Measurements from ENCODE around the gene OR52E8. TPM values are rescaled to one million over a fixed set of nuclear protein-coding genes. Genes with fewer than 3 reads are reported as not detected.
A peak's percentile ranks its signal among the peaks of the same experiment; 100 is the strongest.

OR52E8 gene
- total RNA-seq, 2 donors from 2014 or later = not detected

GRCh38 chr11:5808500-5809121, 48.9 kb downstream of the OR52E8 start, which contains the start of gene OR52N2:
TSS of gene OR52N2 (plus strand) at chr11:5808924. CDS start at chr11:5820336, 11,412 bp downstream.
- Histone ChIP-seq H3K27me3 (no peaks in the 10 kb centered on the region), H3K27ac (no peak within 1 kb of the TSS), H3K9ac (ENCODE audit: low read depth in 2 of 2, low read length in 2 of 2) (peak within 1 kb of the TSS in 1 of 2 donors; percentile 24), H3K4me3 (peak within 1 kb of the TSS; percentile 39), H3K9me3 (no peaks in the 10 kb centered on the region), H3K4me1 (no peaks in the 10 kb centered on the region), H3K36me3 (no peaks in the 10 kb centered on the region)
- peak; percentile 75 for DNase-seq
- intact Hi-C loops (cut with DNase I) = loop anchor here (2.0 to 10.0 kb wide), 5 partner anchors 126 to 1174 kb away; partner anchors contain the start of gene OR51D1
- TF ChIP-seq, protein P1, sequence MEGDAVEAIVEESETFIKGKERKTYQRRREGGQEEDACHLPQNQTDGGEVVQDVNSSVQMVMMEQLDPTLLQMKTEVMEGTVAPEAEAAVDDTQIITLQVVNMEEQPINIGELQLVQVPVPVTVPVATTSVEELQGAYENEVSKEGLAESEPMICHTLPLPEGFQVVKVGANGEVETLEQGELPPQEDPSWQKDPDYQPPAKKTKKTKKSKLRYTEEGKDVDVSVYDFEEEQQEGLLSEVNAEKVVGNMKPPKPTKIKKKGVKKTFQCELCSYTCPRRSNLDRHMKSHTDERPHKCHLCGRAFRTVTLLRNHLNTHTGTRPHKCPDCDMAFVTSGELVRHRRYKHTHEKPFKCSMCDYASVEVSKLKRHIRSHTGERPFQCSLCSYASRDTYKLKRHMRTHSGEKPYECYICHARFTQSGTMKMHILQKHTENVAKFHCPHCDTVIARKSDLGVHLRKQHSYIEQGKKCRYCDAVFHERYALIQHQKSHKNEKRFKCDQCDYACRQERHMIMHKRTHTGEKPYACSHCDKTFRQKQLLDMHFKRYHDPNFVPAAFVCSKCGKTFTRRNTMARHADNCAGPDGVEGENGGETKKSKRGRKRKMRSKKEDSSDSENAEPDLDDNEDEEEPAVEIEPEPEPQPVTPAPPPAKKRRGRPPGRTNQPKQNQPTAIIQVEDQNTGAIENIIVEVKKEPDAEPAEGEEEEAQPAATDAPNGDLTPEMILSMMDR (IDR thresholded peaks at IDR 0.05) = peak; percentile 69

- intact Hi-C loops (cut with DNase I) = loop anchor here (5.0 to 10.0 kb wide), 3 partner anchors 125 to 1173 kb away; partner anchors contain the start of gene OR51D1
- no peak for DNase-seq
- TF ChIP-seq, protein P1 (IDR thresholded peaks at IDR 0.05) = no peak
Measured at GRCh38 chr11:5807580-5807979, 49.9 kb downstream of the OR52E8 start.

More at GRCh38 chr11:5807580-5807979, 49.9 kb downstream of the OR52E8 start:
- Histone ChIP-seq H3K9ac (ENCODE audit: low read depth in 2 of 2, low read length in 2 of 2) (no peak overlapping the region), H3K36me3 (no peaks in the 10 kb centered on the region), H3K9me3 (no peaks in the 10 kb centered on the region), H3K4me3 (no peak overlapping the region), H3K4me1 (no peaks in the 10 kb centered on the region), H3K27ac (no peak overlapping the region), H3K27me3 (no peaks in the 10 kb centered on the region)

Other genes with a start within 250 kb of the OR52E8 start
- gene TRIM34, start 232.7 kb downstream of the OR52E8 start, total RNA-seq = 1 to 10 TPM; 6.2 to 7.8 TPM
- 10 to 100 TPM; 21.4 to 23.3 TPM for gene TRIM5, start 172.6 kb downstream of the OR52E8 start, total RNA-seq
- gene TRIM22, start 167.9 kb downstream of the OR52E8 start, total RNA-seq = 10 to 100 TPM; 16.6 to 17.7 TPM
- not detected for gene OR56B1, start 121.2 kb downstream of the OR52E8 start, total RNA-seq
- not detected for gene OR52N4, start 103.4 kb downstream of the OR52E8 start, total RNA-seq
- not detected for gene OR52N5, start 74.3 kb downstream of the OR52E8 start, total RNA-seq
- gene OR52N1, start 66.4 kb downstream of the OR52E8 start, total RNA-seq = not detected
- not detected for gene OR52N2, start 48.8 kb downstream of the OR52E8 start, total RNA-seq
- gene OR52E6, start 15.8 kb downstream of the OR52E8 start, total RNA-seq = not detected
- gene OR52E4, start 22.9 kb upstream of the OR52E8 start, total RNA-seq = not detected
- gene OR52E5, start 35.5 kb upstream of the OR52E8 start, total RNA-seq = not detected
- not detected for gene OR56A3, start 84.6 kb upstream of the OR52E8 start, total RNA-seq
- not detected for gene OR56A5, start 110.8 kb upstream of the OR52E8 start, total RNA-seq
- not detected for gene OR52L1, start 129.3 kb upstream of the OR52E8 start, total RNA-seq
- not detected for gene OR56A4, start 149.3 kb upstream of the OR52E8 start, total RNA-seq
- gene OR56A1, start 173.1 kb upstream of the OR52E8 start, total RNA-seq = not detected
- gene OR56B4, start 250.0 kb upstream of the OR52E8 start, total RNA-seq = not detected